Gastrocnemius medialis (tissue), 4 donors: ENCODE data around the gene ATP6V0A1.

Experiments
- POLR2A ChIP-seq, 2 donors: fragments of 450-650 bp; IDR thresholded peaks; one replicate each; pipeline ENCODE4 v1.6.1; 2017; ENCODE audit warnings: antibody characterized with exemption in 2 of 2, mild to moderate bottlenecking in 2 of 2, moderate library complexity in 2 of 2
- TF ChIP-seq, protein P1 (sequence below), 5 experiments: fragments of 450-650 bp in 3 of 5; fragments of 200-600 bp in 2 of 5; sonication (generic) in 2 of 5; IDR thresholded peaks in 4 of 5; conservative IDR thresholded peaks in 1 of 5; 1 replicate in 4 of 5; 2 replicates in 1 of 5; pipeline ENCODE4 v1.5.1; 2016 to 2019; ENCODE audit warnings: antibody characterized with exemption in 5 of 5, mild to moderate bottlenecking in 3 of 5, moderate library complexity in 3 of 5

DNA sequence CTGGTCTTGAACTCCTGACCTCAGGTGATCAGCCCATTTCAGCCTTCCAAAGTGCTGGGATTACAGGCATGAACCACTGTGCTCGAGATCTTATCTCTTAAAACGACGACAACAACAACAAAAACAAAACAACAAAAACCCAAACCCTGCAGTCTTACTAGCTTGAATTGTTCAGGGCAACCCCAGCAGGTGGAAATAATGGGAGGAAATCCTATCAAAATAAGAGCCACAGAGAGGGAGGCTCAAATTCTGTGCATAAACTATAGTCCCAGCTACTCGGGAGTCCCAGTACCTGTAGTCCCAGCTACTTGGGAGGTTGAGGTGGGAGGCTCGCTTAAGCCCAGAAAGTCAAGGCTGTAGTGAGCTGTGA, 16.5 kb upstream of the ATP6V0A1 start:
- TF ChIP-seq, protein P1, sequence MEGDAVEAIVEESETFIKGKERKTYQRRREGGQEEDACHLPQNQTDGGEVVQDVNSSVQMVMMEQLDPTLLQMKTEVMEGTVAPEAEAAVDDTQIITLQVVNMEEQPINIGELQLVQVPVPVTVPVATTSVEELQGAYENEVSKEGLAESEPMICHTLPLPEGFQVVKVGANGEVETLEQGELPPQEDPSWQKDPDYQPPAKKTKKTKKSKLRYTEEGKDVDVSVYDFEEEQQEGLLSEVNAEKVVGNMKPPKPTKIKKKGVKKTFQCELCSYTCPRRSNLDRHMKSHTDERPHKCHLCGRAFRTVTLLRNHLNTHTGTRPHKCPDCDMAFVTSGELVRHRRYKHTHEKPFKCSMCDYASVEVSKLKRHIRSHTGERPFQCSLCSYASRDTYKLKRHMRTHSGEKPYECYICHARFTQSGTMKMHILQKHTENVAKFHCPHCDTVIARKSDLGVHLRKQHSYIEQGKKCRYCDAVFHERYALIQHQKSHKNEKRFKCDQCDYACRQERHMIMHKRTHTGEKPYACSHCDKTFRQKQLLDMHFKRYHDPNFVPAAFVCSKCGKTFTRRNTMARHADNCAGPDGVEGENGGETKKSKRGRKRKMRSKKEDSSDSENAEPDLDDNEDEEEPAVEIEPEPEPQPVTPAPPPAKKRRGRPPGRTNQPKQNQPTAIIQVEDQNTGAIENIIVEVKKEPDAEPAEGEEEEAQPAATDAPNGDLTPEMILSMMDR (IDR thresholded peaks at IDR 0.05 in 4 of 5, conservative IDR thresholded peaks at IDR 0.05 in 1 of 5), result no peak
- TF ChIP-seq POLR2A (IDR thresholded peaks at IDR 0.05), result no peak
